HepG2 (cell line): ENCODE results near the gene RNU4-1. TPM values are rescaled to one million over a fixed set of nuclear protein-coding genes. Genes with fewer than 3 reads are reported as not detected.

Experiments used
- BCL6 ChIP-seq: IDR thresholded peaks from 2 replicates; pipeline ENCODE4 v1.6.1; 2016; ENCODE audit warnings: missing genetic modification reagents, missing compliant biosample characterization
- FIP1L1 ChIP-seq: fragments of 200-400 bp; formaldehyde crosslinking; IDR thresholded peaks from 2 replicates; pipeline ENCODE4 v1.6.1; 2018; ENCODE audit warnings: low read depth, mild to moderate bottlenecking, low read length, moderate library complexity, borderline replicate concordance; ENCODE audit not compliant: insufficient read depth
- HDAC1 ChIP-seq: sonication (generic); formaldehyde crosslinking; IDR thresholded peaks from 2 replicates; pipeline ENCODE4 v1.5.1; 2020; ENCODE audit warnings: mild to moderate bottlenecking, missing genetic modification reagents
- NR3C1 ChIP-seq: sonication (generic); formaldehyde crosslinking; IDR thresholded peaks from 2 replicates; pipeline ENCODE4 v1.4.0; 2020; ENCODE audit warnings: missing genetic modification reagents
- PLSCR1 ChIP-seq: sonication (generic); formaldehyde crosslinking; IDR thresholded peaks from 2 replicates; pipeline ENCODE4 v1.5.0; 2020; ENCODE audit warnings: missing genetic modification reagents, mild to moderate bottlenecking, borderline replicate concordance
- RAD21 ChIP-seq: fragments of 450-650 bp; formaldehyde crosslinking; IDR thresholded peaks from 2 replicates; pipeline ENCODE4 v1.5.0; 2020; ENCODE audit warnings: mild to moderate bottlenecking
- REPIN1 ChIP-seq: sonication (generic); formaldehyde crosslinking; IDR thresholded peaks from 2 replicates; pipeline ENCODE4 v1.8.0; 2022; ENCODE audit warnings: missing genetic modification reagents, low read depth, mild to moderate bottlenecking, borderline replicate concordance
- RXRA ChIP-seq: sonication (generic); formaldehyde crosslinking; IDR thresholded peaks from 2 replicates; pipeline ENCODE4 v1.5.1; 2020; ENCODE audit warnings: missing genetic modification reagents
- SMAD9 ChIP-seq: sonication (generic); formaldehyde crosslinking; IDR thresholded peaks from 2 replicates; pipeline ENCODE4 v1.5.1; 2020; ENCODE audit warnings: mild to moderate bottlenecking, missing genetic modification reagents
- SOX13 ChIP-seq, 3 experiments: fragments of 450-650 bp in 1 of 3; sonication (generic) in 1 of 3; formaldehyde crosslinking in 1 of 3; IDR thresholded peaks in 2 of 3; conservative IDR thresholded peaks in 1 of 3; 2 replicates each; pipeline versions ENCODE4 v1.5.0 to v1.6.1; 2016 to 2020; ENCODE audit warnings: antibody characterized with exemption in 1 of 3, mild to moderate bottlenecking in 1 of 3, missing compliant biosample characterization in 1 of 3, missing genetic modification reagents in 1 of 3, moderate library complexity in 1 of 3
- SOX6 ChIP-seq, 2 experiments: fragments of 450-650 bp in 1 of 2; sonication (generic) in 1 of 2; formaldehyde crosslinking in 1 of 2; IDR thresholded peaks; 2 replicates each; pipeline versions ENCODE4 v1.4.0 to v1.6.1; 2017 to 2020; ENCODE audit warnings: antibody characterized with exemption in 1 of 2, mild to moderate bottlenecking in 1 of 2, missing genetic modification reagents in 1 of 2
- SP5 ChIP-seq: IDR thresholded peaks from 2 replicates; pipeline ENCODE4 v1.6.1; 2016; ENCODE audit warnings: low read depth, borderline replicate concordance
- TBP ChIP-seq: sonication (generic); formaldehyde crosslinking; IDR thresholded peaks from 2 replicates; pipeline ENCODE4 v1.5.0; 2020; ENCODE audit warnings: missing genetic modification reagents
- TMF1 ChIP-seq: sonication (generic); formaldehyde crosslinking; IDR thresholded peaks from 2 replicates; pipeline ENCODE4 v1.8.1; 2022; ENCODE audit warnings: low read depth, missing genetic modification reagents
- YEATS2 ChIP-seq: sonication (generic); formaldehyde crosslinking; IDR thresholded peaks from 2 replicates; pipeline ENCODE4 v1.4.0; 2020; ENCODE audit warnings: missing genetic modification reagents, borderline replicate concordance
- ZBTB2 ChIP-seq: sonication (generic); formaldehyde crosslinking; IDR thresholded peaks from 2 replicates; pipeline ENCODE4 v1.8.0; 2022; ENCODE audit warnings: low read depth, missing genetic modification reagents
- ZMYM3 ChIP-seq: sonication (generic); formaldehyde crosslinking; IDR thresholded peaks from 2 replicates; pipeline ENCODE4 v1.5.1; 2020; ENCODE audit warnings: mild to moderate bottlenecking, missing genetic modification reagents
- ZNF225 ChIP-seq: sonication (generic); formaldehyde crosslinking; IDR thresholded peaks from 2 replicates; pipeline ENCODE4 v1.4.0; 2020; ENCODE audit warnings: mild to moderate bottlenecking, missing genetic modification reagents
- ZNF24 ChIP-seq: fragments of 450-650 bp; IDR thresholded peaks from 2 replicates; pipeline ENCODE4 v1.6.1; 2017; ENCODE audit warnings: antibody characterized with exemption, mild to moderate bottlenecking
- ZNF484 ChIP-seq: sonication (generic); formaldehyde crosslinking; IDR thresholded peaks from 2 replicates; pipeline ENCODE4 v1.5.1; 2020; ENCODE audit warnings: mild to moderate bottlenecking, low read depth, missing genetic modification reagents, borderline replicate concordance
- ZNF496 ChIP-seq: sonication (generic); formaldehyde crosslinking; IDR thresholded peaks from 2 replicates; pipeline ENCODE4 v1.8.1; 2023; ENCODE audit warnings: mild to moderate bottlenecking, moderate library complexity, missing genetic modification reagents; ENCODE audit not compliant: insufficient replicate concordance
- ZNF567 ChIP-seq: sonication (generic); formaldehyde crosslinking; IDR thresholded peaks from 2 replicates; pipeline ENCODE4 v1.8.1; 2023; ENCODE audit warnings: mild to moderate bottlenecking, missing genetic modification reagents, borderline replicate concordance
- ZNF572 ChIP-seq: sonication (generic); formaldehyde crosslinking; IDR thresholded peaks from 2 replicates; pipeline ENCODE4 v1.5.1; 2020; ENCODE audit warnings: mild to moderate bottlenecking, missing genetic modification reagents
- ZNF598 ChIP-seq: sonication (generic); formaldehyde crosslinking; IDR thresholded peaks from 2 replicates; pipeline ENCODE4 v1.5.1; 2020; ENCODE audit warnings: mild to moderate bottlenecking, missing genetic modification reagents, borderline replicate concordance
- ZNF616 ChIP-seq: sonication (generic); formaldehyde crosslinking; IDR thresholded peaks from 2 replicates; pipeline ENCODE4 v1.5.0; 2020; ENCODE audit warnings: low read depth, mild to moderate bottlenecking, missing genetic modification reagents
- ZNF652 ChIP-seq: IDR thresholded peaks from 2 replicates; pipeline ENCODE4 v1.6.1; 2016; ENCODE audit warnings: low read depth, borderline replicate concordance
- ZNF704 ChIP-seq: sonication (generic); formaldehyde crosslinking; IDR thresholded peaks from 2 replicates; pipeline ENCODE4 v1.8.1; 2023; ENCODE audit warnings: mild to moderate bottlenecking, inconsistent platforms, moderate library complexity, missing genetic modification reagents, borderline replicate concordance
- ZNF879 ChIP-seq: sonication (generic); formaldehyde crosslinking; IDR thresholded peaks from 2 replicates; pipeline ENCODE4 v1.8.1; 2023; ENCODE audit warnings: missing genetic modification reagents
- polyA plus RNA-seq, 8 experiments: library from polyadenylated mRNA; depleted of rRNA in 3 of 8; stranded (reverse) in 7 of 8; unstranded in 1 of 8; fragments of >200 nt; fragmentation: Illumina TruSeq in 4 of 8; extraction: Trizol in 4 of 8; gene quantifications; 2 replicates each; pipeline versions ENCODE4 v1.2.1 to v1.2.3, GENCODE V29; 2011 to 2016; ENCODE audit warnings: low read depth in 4 of 8, missing spikeins in 1 of 8, mixed read lengths in 1 of 8; ENCODE audit not compliant: insufficient read depth in 1 of 8
- total RNA-seq, 5 experiments: library from RNA; depleted of rRNA; stranded (reverse); fragments of >200 nt; fragmentation: Illumina TruSeq; extraction: Trizol; gene quantifications; 2 replicates each; pipeline ENCODE4 v1.2.3, GENCODE V29; 2016; ENCODE audit warnings: low read depth in 1 of 5

The RNU4-1 gene
- total and polyA plus RNA-seq, 2 of the 13 experiments (the other 11 are each of a cell fraction or from before 2014, with no cell fraction given), result 7,407 TPM; not detected in 1

- no peak for TF ChIP-seq ZNF704 (CRISPR knock-in tag)
- TF ChIP-seq SOX6 (IDR thresholded peaks at IDR 0.05), result no peak
- TF ChIP-seq SOX6 (CRISPR knock-in tag; IDR thresholded peaks at IDR 0.05), result peak; percentile 68
- TF ChIP-seq SP5, result peak; percentile 65; the same call in 1 of the 2 replicates
- no peak for TF ChIP-seq ZNF598 (CRISPR knock-in tag)
- no peak for TF ChIP-seq NR3C1 (CRISPR knock-in tag)
- no peak for TF ChIP-seq FIP1L1
- no peak for TF ChIP-seq TMF1
- no peak; the same call in 1 of the 2 replicates for TF ChIP-seq ZNF652
- TF ChIP-seq ZNF496, result no peak
- peak; percentile 91 for TF ChIP-seq RAD21 (CRISPR knock-in tag)
- TF ChIP-seq ZNF616 (CRISPR knock-in tag), result no peak
- peak; percentile 35 for TF ChIP-seq BCL6
- TF ChIP-seq REPIN1 (CRISPR knock-in tag), result 0 out of 2 replicates have a peak, but pooled peaks have one; percentile 52
- no peak for TF ChIP-seq ZNF879
- TF ChIP-seq ZNF24, result no peak
- no peak for TF ChIP-seq ZNF484
- TF ChIP-seq PLSCR1 (CRISPR knock-in tag), result no peak
- TF ChIP-seq TBP (CRISPR knock-in tag), result no peak
- no peak for TF ChIP-seq ZNF572 (CRISPR knock-in tag)
- no peak for TF ChIP-seq ZNF567 (CRISPR knock-in tag)
- TF ChIP-seq RXRA, result peak; percentile 76
- TF ChIP-seq HDAC1 (CRISPR knock-in tag), result peak; percentile 59; the same call in 1 of the 2 replicates
- no peak for TF ChIP-seq SMAD9 (CRISPR knock-in tag)
- TF ChIP-seq SOX13 (IDR thresholded peaks at IDR 0.05), result no peak
- no peak for TF ChIP-seq SOX13 (CRISPR knock-in tag; conservative IDR thresholded peaks at IDR 0.05 in 1 of 2, IDR thresholded peaks at IDR 0.05 in 1 of 2)
- TF ChIP-seq ZBTB2 (CRISPR knock-in tag), result no peak
- peak; percentile 45; the same call in 1 of the 2 replicates for TF ChIP-seq YEATS2
- no peak for TF ChIP-seq ZMYM3 (CRISPR knock-in tag)
- TF ChIP-seq ZNF225, result no peak
These were observed 27.4 kb downstream of the RNU4-1 start, which contains the start of gene PXN (continued) for GRCh38 chr12:120265473-120266179.
